ENCODE results near the gene SLC26A11.
"Not testable (repeated sequence)": the region's sequence is repeated elsewhere in the genome, so short reads cannot be mapped to it uniquely, and the experiment has no call there.

Gene SLC26A11

DNA sequence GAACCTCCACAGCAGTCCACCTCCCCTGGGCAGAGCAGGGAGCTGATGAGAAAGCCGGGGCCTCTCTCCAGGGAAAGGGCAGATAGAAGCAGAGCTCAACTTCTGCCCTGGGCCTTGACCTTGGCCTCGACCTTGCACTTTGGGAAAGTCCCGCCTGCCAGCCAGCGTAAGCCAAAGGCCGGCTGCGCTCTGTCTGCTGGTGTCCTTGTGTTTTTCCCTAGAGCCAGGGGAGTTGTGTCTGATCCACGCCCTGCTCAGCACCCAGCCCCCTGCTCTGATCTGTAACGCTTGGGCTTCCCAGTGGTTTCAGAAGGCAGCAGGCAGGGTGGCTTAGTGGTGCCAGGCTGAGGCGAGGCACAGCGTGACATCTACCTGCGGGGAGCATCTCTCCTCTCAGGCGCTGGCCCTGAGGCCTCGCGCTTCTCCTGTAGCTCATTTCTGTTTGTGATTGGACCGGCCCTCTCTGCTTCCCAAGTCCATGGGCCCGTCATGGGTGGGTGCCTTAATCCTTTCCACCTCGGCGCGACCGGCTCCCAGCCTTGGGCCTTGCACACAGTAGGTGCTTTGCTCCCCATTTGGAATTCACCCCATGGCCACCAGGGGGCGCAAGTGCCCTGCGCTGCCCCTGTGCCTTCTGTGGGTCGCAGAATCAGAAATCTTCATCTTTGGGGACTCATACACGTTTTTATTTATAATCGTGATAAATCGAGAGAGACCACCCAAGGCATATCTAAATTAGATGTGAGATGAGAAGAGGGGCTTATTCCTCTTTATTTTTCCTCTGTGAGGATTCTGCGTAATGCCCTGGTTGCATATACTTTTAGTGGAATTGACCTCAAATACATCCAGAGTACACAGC, 24.3 kb upstream of the SLC26A11 start:
- H3K4me3 ChIP-seq (ENCODE audit: low read depth, low read length): no peak overlapping the region

DNA sequence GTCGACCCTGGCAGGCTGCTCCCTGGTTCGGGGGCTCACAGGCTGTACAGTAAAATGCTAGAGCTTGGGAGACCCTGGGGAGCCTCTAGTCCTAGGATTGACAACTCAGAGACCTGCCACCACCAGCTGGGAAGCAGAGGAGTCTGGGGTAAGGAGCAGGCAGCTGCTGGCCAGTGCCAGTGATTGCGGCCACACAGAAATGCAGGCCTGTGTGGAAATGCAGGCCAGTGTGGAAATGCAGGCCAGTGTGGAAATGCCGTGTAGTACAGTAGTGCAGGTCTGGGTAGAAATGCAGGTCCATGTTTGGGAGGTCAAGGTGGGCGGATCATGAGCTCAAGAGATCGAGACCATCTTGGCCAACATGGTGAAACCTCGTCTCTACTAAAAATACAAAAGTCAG, 23.6 kb upstream of the SLC26A11 start:
- no peak overlapping the region for H3K4me3 ChIP-seq (ENCODE audit: low read depth, low read length)

DNA sequence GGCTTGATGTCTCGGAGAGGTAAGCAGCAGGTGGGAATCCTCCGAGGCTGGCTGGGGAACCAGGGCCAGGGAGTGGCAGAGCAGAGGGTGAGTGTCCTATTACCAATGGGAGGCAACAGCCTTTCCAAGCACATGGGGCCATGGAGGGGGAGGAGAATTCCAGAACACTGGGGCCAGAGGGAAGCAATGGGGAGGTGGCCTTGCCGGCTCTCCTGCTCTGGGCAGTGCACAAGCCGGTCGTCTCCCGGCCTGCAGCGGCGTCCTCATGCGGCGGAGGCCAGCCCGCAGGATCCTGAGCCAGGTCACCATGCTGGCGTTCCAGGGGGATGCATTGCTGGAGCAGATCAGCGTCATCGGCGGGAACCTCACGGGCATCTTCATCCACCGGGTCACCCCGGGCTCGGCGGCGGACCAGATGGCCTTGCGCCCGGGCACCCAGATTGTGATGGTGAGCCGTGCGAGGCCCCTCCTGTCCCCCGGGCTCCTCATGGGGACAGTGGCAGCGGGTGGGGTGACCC, 22.0 kb upstream of the SLC26A11 start:
- no peak overlapping the region for H3K4me3 ChIP-seq (ENCODE audit: low read depth, low read length)

DNA sequence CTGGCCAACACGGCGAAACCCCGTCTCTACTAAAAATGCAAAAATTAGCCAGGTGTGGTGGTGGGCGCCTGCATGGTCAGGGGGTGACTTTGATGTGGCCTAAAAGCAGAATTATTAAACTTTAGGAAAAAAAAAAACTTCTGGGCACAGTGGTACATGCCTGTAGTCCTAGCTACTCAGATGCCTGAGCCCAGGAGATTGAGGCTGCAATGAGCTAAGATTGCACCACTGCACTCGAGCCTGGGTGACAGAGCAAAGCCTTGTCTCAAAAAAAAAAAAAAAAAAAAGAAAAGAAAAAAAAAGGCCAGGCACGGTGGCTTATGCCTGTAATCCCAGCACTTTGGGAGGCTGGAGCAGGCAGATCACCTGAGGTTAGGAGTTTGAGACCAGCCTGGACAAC, 20.9 kb upstream of the SLC26A11 start:
- H3K4me3 ChIP-seq (ENCODE audit: low read depth, low read length): not testable (repeated sequence)

DNA sequence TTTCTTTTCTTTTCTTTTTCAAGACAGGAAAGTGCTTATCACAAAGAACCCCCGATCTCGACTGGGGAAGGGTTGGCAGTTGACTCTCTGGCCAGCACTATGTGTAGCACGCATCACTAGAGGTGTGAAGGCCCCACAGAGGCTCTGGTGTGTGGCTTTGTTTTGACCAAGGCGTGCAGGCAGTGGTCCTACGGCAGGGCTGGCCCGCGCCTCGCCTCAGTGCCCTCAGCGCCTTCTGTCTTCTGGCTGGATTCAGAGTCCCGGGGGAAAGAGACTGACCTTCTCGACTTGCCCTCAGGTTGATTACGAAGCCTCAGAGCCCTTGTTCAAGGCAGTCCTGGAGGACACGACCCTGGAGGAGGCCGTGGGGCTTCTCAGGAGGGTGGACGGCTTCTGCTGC, 18.8 kb upstream of the SLC26A11 start:
- H3K4me3 ChIP-seq (ENCODE audit: low read depth, low read length): no peak overlapping the region

DNA sequence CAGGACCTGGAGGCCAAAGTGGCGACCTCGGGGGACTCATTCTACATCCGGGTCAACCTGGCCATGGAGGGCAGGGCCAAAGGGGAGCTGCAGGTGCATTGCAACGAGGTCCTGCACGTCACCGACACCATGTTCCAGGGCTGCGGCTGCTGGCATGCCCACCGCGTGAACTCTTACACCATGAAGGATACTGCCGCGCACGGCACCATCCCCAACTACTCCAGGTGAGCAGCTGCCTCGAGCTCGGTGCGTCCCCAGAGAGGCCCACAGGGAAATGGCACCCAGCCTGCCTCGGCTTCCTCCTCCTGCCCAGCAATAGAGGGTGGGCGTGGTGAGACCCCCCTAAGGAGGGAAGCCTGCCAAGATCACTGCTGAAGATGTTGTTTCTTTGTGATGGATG, 18.0 kb upstream of the SLC26A11 start:
- H3K4me3 ChIP-seq (ENCODE audit: low read depth, low read length): no peak overlapping the region

DNA sequence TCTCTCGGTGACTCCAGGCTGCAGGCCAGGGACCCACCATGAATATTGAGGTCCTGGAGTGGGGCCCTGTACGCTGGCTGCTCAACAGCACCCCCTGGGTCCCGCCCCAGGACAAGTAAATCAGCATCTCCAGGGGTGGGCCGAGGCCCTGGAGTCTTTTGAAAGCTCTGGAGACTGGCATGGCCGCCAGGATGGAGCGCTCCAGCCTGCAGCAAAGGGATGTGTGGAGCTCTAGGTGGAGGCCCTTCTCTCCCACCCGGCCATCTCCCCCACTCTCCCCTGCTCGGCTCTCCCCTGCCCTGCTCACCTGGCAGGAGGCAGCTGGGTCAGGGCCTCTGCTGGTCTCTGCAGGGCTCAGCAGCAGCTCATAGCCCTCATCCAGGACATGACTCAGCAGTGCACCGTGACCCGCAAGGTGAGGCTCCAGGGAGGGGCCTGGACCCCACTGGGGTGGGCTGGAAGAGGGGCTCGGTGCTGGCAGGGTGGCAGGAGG, 16.7 kb upstream of the SLC26A11 start:
- H3K4me3 ChIP-seq (ENCODE audit: low read depth, low read length): no peak overlapping the region

DNA sequence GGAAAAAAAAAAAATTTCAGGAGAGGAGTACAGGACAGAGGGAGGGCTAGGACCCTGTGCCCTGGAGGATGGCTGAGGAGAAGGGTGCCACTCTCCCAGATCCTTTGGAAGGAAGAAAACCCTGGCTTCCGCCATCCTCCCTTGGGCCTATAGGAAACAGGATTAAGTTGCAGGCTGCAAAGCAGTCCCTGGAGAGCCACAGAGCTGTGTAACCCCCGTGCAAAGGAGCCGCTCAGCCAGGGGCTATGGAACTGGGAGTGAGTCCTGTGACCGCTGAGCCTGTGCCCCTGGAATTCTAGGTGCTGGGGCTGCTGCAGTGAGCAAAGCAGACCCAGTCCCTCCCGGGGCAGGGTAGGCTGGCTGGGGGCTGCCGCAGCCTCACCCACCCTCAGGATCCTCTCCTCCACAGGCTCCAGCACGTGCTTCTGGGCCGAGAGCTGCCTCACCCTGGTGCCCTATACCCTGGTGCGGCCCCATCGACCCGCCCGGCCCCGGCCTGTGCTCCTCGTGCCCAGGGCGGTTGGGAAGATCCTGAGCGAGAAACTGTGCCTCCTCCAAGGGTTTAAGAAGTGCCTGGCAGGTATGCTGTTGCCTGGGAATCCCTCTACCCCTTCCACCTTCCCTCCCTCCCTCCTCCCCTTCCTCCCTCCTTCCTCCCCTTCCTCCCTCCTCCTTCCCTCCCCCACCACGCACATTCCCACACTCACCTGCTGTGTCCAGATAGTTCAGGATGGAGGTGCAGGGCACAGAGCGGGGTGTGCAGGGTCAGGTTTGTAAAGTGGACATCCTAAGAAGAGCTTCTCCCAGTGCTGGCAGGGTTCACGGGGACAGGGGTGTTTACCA, 15.4 kb upstream of the SLC26A11 start:
- H3K4me3 ChIP-seq (ENCODE audit: low read depth, low read length): no peak overlapping the region

DNA sequence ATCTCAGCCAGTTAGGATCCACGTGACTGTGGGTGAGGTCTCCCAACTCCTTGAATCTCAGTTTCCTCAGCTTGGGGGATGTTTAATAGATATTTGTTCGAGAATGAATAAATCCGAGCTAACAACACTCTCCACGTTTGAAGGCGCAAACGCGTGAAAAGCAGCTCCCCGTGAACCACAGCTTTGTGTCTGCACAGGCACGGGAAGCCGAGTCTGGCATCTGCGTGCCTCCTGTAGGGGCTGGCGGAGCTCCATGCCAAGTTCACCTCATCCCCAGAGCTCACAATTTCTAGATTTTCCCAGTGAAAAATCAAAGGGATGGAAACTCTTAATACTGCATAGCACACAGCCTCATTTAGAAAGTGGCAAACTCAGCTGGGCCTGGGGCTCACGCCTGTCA, 14.4 kb upstream of the SLC26A11 start:
- no peak overlapping the region for H3K4me3 ChIP-seq (ENCODE audit: low read depth, low read length)

DNA sequence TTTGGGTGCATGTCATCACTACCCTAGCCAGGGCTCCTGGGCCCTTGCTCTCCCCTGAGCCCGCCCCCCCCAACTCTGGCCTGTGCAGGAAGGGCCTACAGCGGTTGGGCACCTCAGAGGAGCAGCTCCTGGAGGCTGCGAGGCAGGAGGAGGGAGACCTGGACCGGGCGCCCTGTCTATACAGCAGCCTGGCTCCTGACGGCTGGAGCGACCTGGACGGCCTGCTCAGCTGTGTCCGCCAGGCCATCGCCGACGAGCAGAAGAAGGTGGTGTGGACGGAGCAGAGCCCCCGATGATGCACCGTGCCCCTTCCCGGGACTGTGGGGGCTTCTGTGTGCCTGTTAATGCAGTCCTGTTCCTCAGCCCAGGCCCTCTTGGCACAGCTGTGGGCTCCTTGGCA, 12.2 kb upstream of the SLC26A11 start:
- no peak overlapping the region for H3K4me3 ChIP-seq (ENCODE audit: low read depth, low read length)

DNA sequence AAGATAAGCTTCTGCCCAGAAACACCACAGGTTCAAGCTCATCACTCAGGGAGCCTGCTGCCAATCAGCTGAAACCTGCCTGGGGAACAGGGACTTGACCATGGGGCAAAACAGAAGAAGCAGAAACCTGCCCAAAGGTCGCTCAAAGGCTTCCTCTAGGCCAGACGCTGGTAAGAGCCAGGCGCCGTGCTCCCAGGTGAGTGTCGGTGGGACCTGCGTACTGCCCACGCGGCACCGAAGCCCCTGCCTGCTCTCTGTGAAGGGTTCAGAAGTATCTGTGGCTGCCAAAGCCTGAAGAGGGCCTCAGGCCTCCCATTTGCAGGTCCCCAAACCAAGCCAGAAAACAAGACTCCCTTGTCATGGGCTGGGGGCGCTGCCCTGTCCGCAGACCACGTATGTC, 10.5 kb upstream of the SLC26A11 start:
- H3K4me3 ChIP-seq (ENCODE audit: low read depth, low read length): no peak overlapping the region

DNA sequence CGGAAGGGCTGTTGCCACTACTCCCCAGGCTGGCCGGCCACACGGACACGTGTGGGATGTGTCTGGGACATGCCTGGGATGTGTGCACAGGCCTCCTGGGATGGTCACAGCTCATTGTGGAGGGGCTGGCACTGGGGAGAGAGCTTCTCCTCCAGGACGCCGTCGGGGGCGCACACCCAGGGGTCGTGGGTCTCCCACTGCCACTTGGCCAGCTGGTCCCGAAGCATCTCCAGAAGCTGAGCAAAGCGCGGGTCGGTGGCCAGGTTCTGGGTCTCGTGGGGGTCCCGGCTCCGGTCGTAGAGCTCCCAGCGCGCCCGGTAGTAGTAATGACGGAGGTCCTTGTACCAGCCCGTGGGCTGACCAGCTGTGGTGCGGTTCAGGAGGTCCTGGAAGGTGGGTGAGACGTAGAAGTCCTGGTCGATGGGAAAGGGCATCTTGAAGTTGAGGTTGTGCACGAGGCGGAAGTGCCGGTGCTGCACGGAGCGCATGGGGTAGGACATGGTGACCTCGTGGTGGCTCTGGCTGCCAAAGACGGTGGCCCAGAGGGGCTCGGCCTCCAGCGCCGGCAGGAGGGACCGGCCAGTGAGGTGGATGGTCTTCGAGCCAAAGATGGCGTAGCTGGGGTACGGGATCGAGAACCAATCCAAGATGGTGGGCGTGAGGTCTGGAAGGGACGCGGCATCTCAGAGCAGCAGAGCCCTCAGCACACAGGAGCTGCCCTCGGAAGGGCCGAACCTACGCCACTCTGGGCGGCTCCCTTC, 9.7 kb upstream of the SLC26A11 start:
- H3K4me3 ChIP-seq (ENCODE audit: low read depth, low read length): no peak overlapping the region

DNA sequence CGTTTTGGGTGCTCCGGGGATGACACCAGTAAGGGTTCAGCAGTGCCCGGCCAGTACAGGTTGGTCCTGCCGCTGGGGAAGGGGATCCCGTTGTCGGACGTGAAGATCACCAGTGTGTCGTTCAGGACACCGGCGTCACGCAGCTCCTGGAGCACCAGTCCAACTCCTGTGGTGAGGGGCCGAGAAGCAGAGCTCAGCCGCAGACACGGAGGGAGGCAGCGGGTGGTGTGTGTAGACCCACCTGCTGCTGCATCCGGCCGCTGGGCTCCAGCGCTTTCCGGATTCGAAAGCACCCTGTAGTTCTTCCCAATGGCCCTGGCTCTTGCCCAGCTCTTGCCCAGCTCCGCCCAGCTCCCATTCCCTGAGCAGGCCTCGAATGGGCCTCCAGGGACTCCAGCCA, 8.1 kb upstream of the SLC26A11 start:
- H3K4me3 ChIP-seq (ENCODE audit: low read depth, low read length): no peak overlapping the region

DNA sequence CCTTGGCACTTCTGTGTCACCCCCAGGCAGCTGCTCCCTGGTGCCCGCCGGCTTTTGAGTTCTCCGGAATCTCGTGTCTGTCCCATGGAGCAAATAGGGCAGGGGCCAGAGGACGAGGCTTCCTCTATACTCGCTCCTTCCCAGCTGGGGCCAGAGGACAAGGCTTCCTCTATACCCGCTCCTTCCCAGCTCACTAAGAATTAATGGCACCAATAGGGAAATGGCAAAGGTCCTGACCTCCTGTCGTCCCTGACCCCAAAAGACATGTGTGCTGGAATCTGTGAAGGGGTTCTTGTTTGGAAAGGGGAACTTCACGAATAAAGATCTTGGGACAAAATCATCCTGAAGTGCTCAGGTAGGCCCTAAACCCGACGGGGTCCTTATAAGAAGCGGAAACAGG, 7.7 kb upstream of the SLC26A11 start:
- H3K4me3 ChIP-seq (ENCODE audit: low read depth, low read length): no peak overlapping the region

DNA sequence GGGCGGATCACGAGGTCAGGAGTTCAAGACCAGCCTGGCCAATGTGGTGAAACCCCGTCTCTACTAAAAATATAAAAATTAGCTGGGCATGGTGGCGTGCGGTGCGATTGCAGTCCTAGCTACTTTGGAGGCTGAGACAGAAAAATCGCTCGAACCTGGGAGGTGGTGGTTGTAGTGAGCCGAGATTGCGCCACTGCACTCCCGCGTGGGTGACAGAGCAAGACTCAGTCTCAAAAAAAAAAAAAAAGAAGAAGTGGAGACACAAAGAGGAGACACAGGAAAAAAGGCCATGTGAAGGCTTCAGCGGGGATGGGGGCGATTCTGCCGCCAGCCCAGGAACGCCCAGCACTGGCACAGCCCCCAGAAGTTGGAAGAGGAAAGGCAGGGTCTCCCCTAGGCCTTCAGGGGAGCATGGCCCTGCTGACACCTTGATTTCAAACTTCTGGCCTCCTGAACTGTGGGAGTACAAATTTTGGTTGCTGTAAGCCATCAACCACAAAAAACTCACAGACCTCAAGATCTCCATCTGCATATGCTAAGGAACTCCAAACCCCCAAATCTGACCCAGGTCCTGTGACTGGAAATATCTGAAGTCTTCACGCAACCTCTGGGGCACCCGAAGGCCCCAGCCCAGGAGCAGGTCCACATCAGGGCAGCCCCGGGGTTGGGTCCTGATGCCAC, 7.1 kb upstream of the SLC26A11 start:
- H3K4me3 ChIP-seq (ENCODE audit: low read depth, low read length): no peak overlapping the region

DNA sequence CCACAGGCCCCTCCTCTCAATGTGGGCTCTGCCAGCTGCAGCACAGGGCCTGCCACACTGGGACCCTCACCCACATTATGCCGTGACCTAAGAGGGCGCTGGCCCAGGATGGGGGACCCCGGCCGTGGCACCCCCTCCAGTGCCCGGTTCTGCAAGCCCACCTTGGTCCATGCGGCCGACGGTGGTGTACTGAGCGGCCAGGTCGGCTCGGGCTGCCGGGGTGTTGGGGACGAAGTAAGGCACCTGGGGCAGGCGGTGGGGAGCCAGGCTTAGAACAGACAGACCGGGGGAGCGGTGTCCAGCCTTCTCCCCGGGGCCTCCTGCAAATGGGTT, 6.6 kb upstream of the SLC26A11 start:
- H3K4me3 ChIP-seq (ENCODE audit: low read depth, low read length): no peak overlapping the region

DNA sequence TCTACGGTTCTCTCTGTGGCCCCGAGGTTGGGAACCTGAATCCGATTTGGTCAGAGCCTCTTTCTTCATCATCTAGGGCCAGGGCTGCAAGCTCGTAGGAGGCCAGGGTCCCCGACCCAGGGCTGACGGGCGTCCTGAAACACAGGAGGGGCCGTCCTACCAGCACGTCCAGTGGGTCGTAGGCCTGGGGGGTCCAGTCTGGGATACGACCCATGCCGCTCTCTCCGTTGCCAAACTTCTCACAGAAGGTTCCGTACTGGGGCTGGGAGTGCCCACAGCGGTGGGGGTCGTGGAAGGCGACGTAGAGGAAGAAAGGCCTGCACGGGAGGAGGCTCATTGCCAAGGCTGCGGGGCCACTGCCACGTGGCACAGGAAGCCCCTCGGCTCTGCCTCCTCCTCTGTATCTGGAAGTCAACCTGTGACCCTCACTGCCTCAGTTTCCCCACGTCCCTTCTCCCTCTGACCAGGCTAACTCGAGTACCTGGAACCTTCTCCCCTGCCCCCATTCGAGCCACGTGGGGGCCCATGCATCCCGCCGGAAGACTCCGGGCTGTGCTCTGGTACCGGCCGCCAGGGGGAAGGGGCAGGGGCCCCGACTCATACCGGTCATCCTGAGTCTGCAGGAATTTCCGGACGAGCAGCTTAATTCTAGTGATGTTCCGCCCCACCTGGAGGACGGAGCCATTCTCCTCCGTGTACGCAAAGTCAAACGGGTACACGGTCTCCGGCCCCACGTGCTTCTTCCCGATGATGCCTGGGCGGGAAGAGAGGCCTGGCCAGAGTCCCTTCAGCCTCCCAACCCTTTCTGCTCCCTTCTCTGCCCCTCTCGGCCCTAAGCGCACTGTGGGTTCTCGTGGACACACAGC, 6.0 kb upstream of the SLC26A11 start:
- no peak overlapping the region for H3K4me3 ChIP-seq (ENCODE audit: low read depth, low read length)

DNA sequence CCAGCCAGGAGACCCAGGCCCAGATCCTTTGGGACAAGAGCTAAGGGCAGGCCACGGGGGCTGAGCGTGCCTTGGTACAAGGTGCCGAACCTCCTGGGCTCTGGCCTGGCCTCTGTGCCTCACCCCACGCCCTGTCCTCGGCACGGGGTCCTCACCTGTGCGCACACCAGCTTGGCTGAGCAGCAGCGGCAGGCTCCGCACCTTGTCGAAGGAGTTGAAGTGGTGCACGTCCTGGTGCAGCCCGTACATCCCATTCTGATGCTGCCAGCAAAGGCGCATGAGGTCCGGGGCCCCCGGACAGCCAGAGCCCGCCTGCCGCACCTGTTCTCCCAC, 5.4 kb upstream of the SLC26A11 start:
- no peak overlapping the region for H3K4me3 ChIP-seq (ENCODE audit: low read depth, low read length)

DNA sequence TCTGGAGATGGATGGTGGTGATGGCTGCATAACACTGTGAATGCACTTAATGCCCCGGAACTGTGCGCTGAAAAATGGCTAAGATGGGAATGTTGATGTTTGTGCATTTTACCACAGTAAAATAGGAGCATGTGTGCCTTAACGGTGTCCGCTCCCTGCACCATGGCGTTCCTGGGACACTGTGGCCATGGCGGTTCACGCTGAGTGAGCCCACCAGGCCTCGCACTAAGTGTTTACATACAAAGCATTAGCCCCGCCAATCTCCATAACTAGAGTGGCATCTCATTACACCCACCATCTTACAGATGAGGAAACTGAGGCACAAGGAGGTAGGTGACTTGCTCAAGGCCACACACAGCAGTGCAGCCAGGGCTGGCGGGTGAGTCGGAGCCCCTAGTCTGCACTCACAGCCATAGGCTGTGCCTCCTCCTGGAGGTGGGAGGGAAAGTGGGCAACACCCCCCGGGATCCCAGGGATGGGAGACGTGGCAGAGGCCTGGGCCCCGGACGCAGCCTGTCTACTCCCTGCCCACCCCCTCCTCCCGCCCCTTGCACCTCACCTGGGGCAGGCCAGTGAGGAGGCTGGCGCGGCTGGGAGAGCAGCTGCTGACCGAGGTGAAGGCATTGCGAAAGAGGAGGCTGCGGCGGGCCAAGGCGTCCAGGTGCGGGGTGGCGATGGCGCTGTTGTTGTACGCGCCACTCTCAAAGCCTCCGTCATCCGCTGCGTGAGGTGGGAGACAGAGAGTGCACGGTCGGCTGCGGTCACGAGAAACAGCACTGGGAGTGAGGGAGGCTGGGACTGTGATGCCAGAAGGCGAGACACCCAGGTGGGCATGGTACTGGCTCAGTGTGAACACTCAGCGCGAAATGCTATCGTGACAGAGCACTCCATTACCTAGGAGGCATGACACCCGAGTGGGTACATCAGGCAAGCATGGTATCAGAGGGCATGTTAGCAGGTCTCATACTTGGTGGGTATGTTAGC, 3.5 kb upstream of the SLC26A11 start:
- no peak overlapping the region for H3K4me3 ChIP-seq (ENCODE audit: low read depth, low read length)
